Sigmoid colon (tissue), 7 donors: ENCODE measurements around the gene PAQR6. TPM values are rescaled to one million over a fixed set of nuclear protein-coding genes. Genes with fewer than 3 reads are reported as not detected.

Experiments used
- DNase-seq: peaks from one replicate; pipeline ENCODE4 v3.0.0-alpha.2; 2019
- H3K27ac ChIP-seq, 4 donors: fragments of 200-600 bp; sonication (generic); one replicate each; pipeline ENCODE4 v1.5.1; 2016 to 2019; ENCODE audit warnings: mild to moderate bottlenecking in 1 of 4
- H3K27me3 ChIP-seq, 3 donors: fragments of 200-600 bp; sonication (generic); one replicate each; pipeline ENCODE4 v1.5.1; 2019; ENCODE audit warnings: mild to moderate bottlenecking in 1 of 3
- H3K36me3 ChIP-seq, 4 donors: fragments of 200-600 bp; sonication (generic); one replicate each; pipeline ENCODE4 v1.5.1; 2016 to 2019
- H3K4me1 ChIP-seq, 4 donors: fragments of 200-600 bp; sonication (generic); one replicate each; pipeline ENCODE4 v1.5.1; 2017 to 2019
- H3K4me3 ChIP-seq, 4 donors: fragments of 200-600 bp; sonication (generic); one replicate each; pipeline ENCODE4 v1.5.1; 2017 to 2019; ENCODE audit warnings: mild to moderate bottlenecking in 2 of 4, moderate library complexity in 1 of 4
- H3K9me3 ChIP-seq, 4 donors: fragments of 200-600 bp in 3 of 4; sonication (generic) in 3 of 4; one replicate each; pipeline versions ENCODE4 v1.5.1 to v1.6.1; 2013 to 2019
- EP300 ChIP-seq, 4 donors: sonication (generic); formaldehyde crosslinking; IDR thresholded peaks; one replicate each; pipeline ENCODE4 v1.6.1; 2017; ENCODE audit warnings: antibody characterized with exemption in 4 of 4
- POLR2A ChIP-seq, 2 donors: fragments of 450-650 bp; IDR thresholded peaks; one replicate each; pipeline ENCODE4 v1.6.1; 2016; ENCODE audit warnings: antibody characterized with exemption in 2 of 2, mild to moderate bottlenecking in 2 of 2, moderate library complexity in 2 of 2
- POLR2AphosphoS5 ChIP-seq, 4 donors: sonication (generic); formaldehyde crosslinking; IDR thresholded peaks; one replicate each; pipeline ENCODE4 v1.6.1; 2017; ENCODE audit warnings: antibody characterized with exemption in 4 of 4
- WGBS, 2 donors: extraction: QIAGEN DNeasy Blood & Tissue Kit; methylation state at CpG; one replicate each; pipeline ENCODE4 v1.1.7; 2013; 5-methylcytosine and 5-hydroxymethylcytosine counted together
- intact Hi-C: fragments of 100-400 bp; cut with DNase I; formaldehyde crosslinking; loops from one replicate; pipeline ENCODE4 v1.15.1; 2023
- polyA plus RNA-seq, 3 donors: library from polyadenylated mRNA; stranded (reverse); fragments of 200-250 nt; gene quantifications; one replicate each; pipeline ENCODE4 v1.2.3, GENCODE V29; 2013
- total RNA-seq, 4 donors: library from RNA; depleted of rRNA; stranded (reverse); fragments of >200 nt; gene quantifications; one replicate each; pipeline ENCODE4 v1.1.0, GENCODE V29; 2016
- TF ChIP-seq, protein P1 (sequence below), 4 experiments: fragments of 450-650 bp in 3 of 4; fragments of 200-600 bp in 1 of 4; IDR thresholded peaks; one replicate each; pipeline ENCODE4 v1.5.1; 2016 to 2019; ENCODE audit warnings: antibody characterized with exemption in 4 of 4, mild to moderate bottlenecking in 3 of 4, moderate library complexity in 2 of 4
- donor health status: healthy with polysubstance abuse.
- donor health status: Bipolar disorder and iron deficiency.
- donor health status: healthy.

PAQR6 gene
- total and polyA plus RNA-seq, 7 donors: 0.69 to 7.7 (median 3.4) TPM

- H3K4me1 ChIP-seq: peaks cover 0 to 26% (median 23%) of the 10 kb centered on the region in 4 donors
These were observed 2.2 kb downstream of the PAQR6 start for GRCh38 chr1:156245451-156246232.

DNA sequence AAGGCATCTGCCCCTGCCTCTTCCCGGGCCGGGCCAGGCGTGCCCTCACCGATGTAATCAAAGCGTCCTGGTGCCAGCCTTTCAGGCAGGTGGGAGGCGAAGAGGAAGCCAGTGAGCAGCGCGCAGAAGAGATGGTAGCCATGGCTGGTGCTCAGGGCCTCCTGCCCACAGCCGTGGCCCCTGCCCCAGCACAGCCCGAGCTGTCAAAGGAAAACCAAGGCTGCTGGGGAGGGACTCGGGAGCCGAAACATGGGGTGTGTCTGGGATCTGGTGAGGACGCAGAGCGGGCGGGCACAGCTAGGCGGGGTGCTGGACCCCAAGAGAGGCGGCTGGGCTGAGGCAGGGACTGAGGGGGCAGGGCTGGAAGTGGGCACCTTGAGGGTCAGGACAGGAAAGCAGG is 3.1 kb downstream of the PAQR6 start:
- DNase-seq: no peak
- Histone ChIP-seq H3K27me3 (peaks cover 15 to 35% (median 18%) of the 10 kb centered on the region in 3 donors), H3K27ac (no peak overlapping the region), H3K4me3 (no peak overlapping the region), H3K9me3 (no peaks in the 10 kb centered on the region), H3K36me3 (peaks cover 0 to 25% (median 8%) of the 10 kb centered on the region in 4 donors), H3K4me1 (peaks cover 0 to 26% (median 23%) of the 10 kb centered on the region in 4 donors)
- intact Hi-C loops: no loop called here
- no peak for TF ChIP-seq EP300 (IDR thresholded peaks at IDR 0.05)
- no peak for TF ChIP-seq POLR2AphosphoS5 (IDR thresholded peaks at IDR 0.05)
- TF ChIP-seq, protein P1, sequence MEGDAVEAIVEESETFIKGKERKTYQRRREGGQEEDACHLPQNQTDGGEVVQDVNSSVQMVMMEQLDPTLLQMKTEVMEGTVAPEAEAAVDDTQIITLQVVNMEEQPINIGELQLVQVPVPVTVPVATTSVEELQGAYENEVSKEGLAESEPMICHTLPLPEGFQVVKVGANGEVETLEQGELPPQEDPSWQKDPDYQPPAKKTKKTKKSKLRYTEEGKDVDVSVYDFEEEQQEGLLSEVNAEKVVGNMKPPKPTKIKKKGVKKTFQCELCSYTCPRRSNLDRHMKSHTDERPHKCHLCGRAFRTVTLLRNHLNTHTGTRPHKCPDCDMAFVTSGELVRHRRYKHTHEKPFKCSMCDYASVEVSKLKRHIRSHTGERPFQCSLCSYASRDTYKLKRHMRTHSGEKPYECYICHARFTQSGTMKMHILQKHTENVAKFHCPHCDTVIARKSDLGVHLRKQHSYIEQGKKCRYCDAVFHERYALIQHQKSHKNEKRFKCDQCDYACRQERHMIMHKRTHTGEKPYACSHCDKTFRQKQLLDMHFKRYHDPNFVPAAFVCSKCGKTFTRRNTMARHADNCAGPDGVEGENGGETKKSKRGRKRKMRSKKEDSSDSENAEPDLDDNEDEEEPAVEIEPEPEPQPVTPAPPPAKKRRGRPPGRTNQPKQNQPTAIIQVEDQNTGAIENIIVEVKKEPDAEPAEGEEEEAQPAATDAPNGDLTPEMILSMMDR (IDR thresholded peaks at IDR 0.05): no peak
- 29 to 88% methylated on average over 17 of the region's 17 CpGs for WGBS, 2 donors

More at GRCh38 chr1:156245451-156246232, 2.2 kb downstream of the PAQR6 start:
- peaks cover 7 to 27% (median 12%) of the 10 kb centered on the region in 4 donors for H3K36me3 ChIP-seq
- peaks cover 15 to 35% (median 18%) of the 10 kb centered on the region in 3 donors for H3K27me3 ChIP-seq
- no peak for DNase-seq
- no peak overlapping the region for H3K27ac ChIP-seq
- WGBS, 2 donors: 1 to 5% methylated on average over 69 of the region's 69 CpGs
- TF ChIP-seq POLR2AphosphoS5 (IDR thresholded peaks at IDR 0.05): peak in 1 of 4 donors; percentile 33
- no peak for TF ChIP-seq EP300 (IDR thresholded peaks at IDR 0.05)
- peak overlapping the region in 3 of 4 donors; percentile 3 to 30 (median 16) for H3K4me3 ChIP-seq
- H3K9me3 ChIP-seq: no peaks in the 10 kb centered on the region
- intact Hi-C loops: no loop called here

DNA sequence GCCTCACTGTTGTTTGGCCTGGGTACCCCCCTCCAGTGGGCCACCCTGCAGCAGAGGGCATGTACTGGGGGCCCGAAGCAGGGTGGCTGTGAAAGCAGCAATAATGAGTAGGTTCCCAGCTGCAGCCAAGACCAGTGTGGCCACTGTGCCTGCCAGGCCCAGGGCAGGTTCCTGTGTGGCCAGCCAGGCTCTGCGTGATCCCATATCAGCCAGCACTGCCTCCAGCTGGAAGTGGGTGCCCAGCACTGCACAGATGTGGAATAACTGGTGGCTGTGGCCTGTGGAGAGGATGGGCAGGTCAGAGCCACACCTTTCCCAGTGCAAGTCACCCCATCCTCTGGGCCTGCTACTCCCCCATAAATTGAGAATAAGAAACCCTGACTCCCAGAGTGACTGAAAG is 3.7 kb downstream of the PAQR6 start:
- Histone ChIP-seq H3K36me3 (peaks cover 0 to 25% (median 9%) of the 10 kb centered on the region in 4 donors), H3K27me3 (peaks cover 15 to 35% (median 18%) of the 10 kb centered on the region in 3 donors), H3K9me3 (no peaks in the 10 kb centered on the region), H3K4me3 (no peak overlapping the region), H3K27ac (no peak overlapping the region), H3K4me1 (peaks cover 0 to 26% (median 23%) of the 10 kb centered on the region in 4 donors)
- intact Hi-C loops: no loop called here
- 76 to 94% methylated on average over 2 of the region's 2 CpGs for WGBS, 2 donors
- no peak for DNase-seq
- no peak for TF ChIP-seq POLR2AphosphoS5 (IDR thresholded peaks at IDR 0.05)
- no peak for TF ChIP-seq POLR2A (IDR thresholded peaks at IDR 0.05)
- TF ChIP-seq, protein P1 (IDR thresholded peaks at IDR 0.05): no peak
- TF ChIP-seq EP300 (IDR thresholded peaks at IDR 0.05): no peak

- Histone ChIP-seq H3K4me3 (no peak overlapping the region), H3K36me3 (peaks cover 12 to 39% (median 18%) of the 10 kb centered on the region in 4 donors), H3K4me1 (peaks cover 0 to 21% (median 18%) of the 10 kb centered on the region in 4 donors), H3K9me3 (no peaks in the 10 kb centered on the region), H3K27me3 (peaks cover 15 to 35% (median 18%) of the 10 kb centered on the region in 3 donors), H3K27ac (no peak overlapping the region)
- intact Hi-C loops: no loop called here
- 81 to 85% methylated on average over 10 of the region's 10 CpGs for WGBS, 2 donors
- TF ChIP-seq EP300 (IDR thresholded peaks at IDR 0.05): no peak
- TF ChIP-seq POLR2AphosphoS5 (IDR thresholded peaks at IDR 0.05): no peak
- TF ChIP-seq POLR2A (IDR thresholded peaks at IDR 0.05): no peak
- TF ChIP-seq, protein P1 (IDR thresholded peaks at IDR 0.05): no peak
- no peak for DNase-seq
These were observed 5.1 kb downstream of the PAQR6 start for GRCh38 chr1:156242738-156243137.

DNA sequence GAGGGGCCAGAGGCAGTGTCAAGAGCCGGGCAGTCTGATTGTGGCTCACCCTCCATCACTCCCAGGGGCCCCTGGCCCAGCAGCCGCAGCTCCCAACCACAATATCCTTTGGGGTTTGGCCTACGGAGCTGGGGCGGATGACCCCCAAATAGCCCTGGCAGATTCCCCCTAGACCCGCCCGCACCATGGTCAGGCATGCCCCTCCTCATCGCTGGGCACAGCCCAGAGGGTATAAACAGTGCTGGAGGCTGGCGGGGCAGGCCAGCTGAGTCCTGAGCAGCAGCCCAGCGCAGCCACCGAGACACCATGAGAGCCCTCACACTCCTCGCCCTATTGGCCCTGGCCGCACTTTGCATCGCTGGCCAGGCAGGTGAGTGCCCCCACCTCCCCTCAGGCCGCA is 5.9 kb downstream of the PAQR6 start, which contains the start of gene BGLAP:
TSS of gene BGLAP (plus strand) at position 259 of the 400 bp plus-strand sequence. CDS start at position 307, 48 bp downstream.
- Histone ChIP-seq H3K4me1 (peaks cover 0 to 14% (median 11%) of the 10 kb centered on the region in 4 donors), H3K27me3 (peaks cover 15 to 32% (median 18%) of the 10 kb centered on the region in 3 donors), H3K36me3 (peaks cover 15 to 47% (median 23%) of the 10 kb centered on the region in 4 donors), H3K27ac (no peak within 1 kb of the TSS), H3K4me3 (no peak within 1 kb of the TSS), H3K9me3 (no peaks in the 10 kb centered on the region)
- intact Hi-C loops: no loop called here
- WGBS, 2 donors: 80 to 86% methylated on average over 14 of the region's 14 CpGs
- DNase-seq: no peak
- TF ChIP-seq, protein P1 (IDR thresholded peaks at IDR 0.05): no peak
